GM12878 (cell line): ENCODE results near the gene FAM78A. TPM values are rescaled to one million over a fixed set of nuclear protein-coding genes. Genes with fewer than 3 reads are reported as not detected.

Experiments used
- ATAC-seq: fragments of 200-7000 bp; cut with Tn5 transposase; 3 replicates; pipeline ENCODE4 v1.9.1; 2020; ENCODE audit warnings: mild to moderate bottlenecking, moderate library complexity
- BruUV-seq: library from RNA; stranded (reverse); fragments of 400-500 nt; replicated peaks from 2 replicates; lab custom pipeline; 2021; lab: Mats Ljungman, UMichigan
- CTCF ChIA-PET: fragments of 300-600 bp; sonication (Branson Sonifier 250); formaldehyde crosslinking; extraction: SDS; loops from one replicate; lab custom pipeline; 2021; ENCODE audit warnings: inconsistent platforms; lab: Yijun Ruan, JAX
- POLR2A ChIA-PET: fragments of 350-600 bp; formaldehyde crosslinking; extraction: SDS; loops from one replicate; lab custom pipeline; 2021; ENCODE audit warnings: inconsistent platforms; lab: Charles Lee
- RAD21 ChIA-PET: fragments of 300-600 bp; sonication (Branson Sonifier 250); formaldehyde crosslinking; loops from one replicate; lab custom pipeline; 2023; ENCODE audit warnings: antibody characterized with exemption; ENCODE audit not compliant: unreplicated experiment; lab: Charles Lee
- SMC1A ChIA-PET: fragments of 300-600 bp; sonication (Branson Sonifier 250); formaldehyde crosslinking; loops from one replicate; lab custom pipeline; 2023; ENCODE audit not compliant: unreplicated experiment, uncharacterized antibody; lab: Charles Lee
- DNase-seq: peaks from one replicate; pipeline ENCODE4 v3.0.0-alpha.2; 2011; ENCODE audit warnings: low read depth, low spot score
- FAIRE-seq: peaks from 3 replicates; lab custom pipeline; 2011; peaks lifted over from hg19 to GRCh38; lab: Jason Lieb, UNC
- H2AFZ ChIP-seq: 2 replicates; pipeline ENCODE4 v1.6.0; 2011; ENCODE audit warnings: low read depth, low read length, control low read depth; ENCODE audit not compliant: control insufficient read depth
- H3K27ac ChIP-seq: 2 replicates; pipeline ENCODE4 v1.5.1; 2011; ENCODE audit warnings: control low read depth; ENCODE audit not compliant: control insufficient read depth, insufficient read depth
- H3K27me3 ChIP-seq, 2 experiments: replicated peaks in 1 of 2; 2 replicates each; pipeline versions ENCODE4 v1.6.0 to v1.6.1; 2011; ENCODE audit warnings: low read length in 1 of 2; ENCODE audit not compliant: control insufficient read depth in 2 of 2, insufficient read depth in 2 of 2
- H3K36me3 ChIP-seq, 2 experiments: 2 replicates each; pipeline ENCODE4 v1.5.1; 2011; ENCODE audit warnings: low read length in 1 of 2; ENCODE audit not compliant: control insufficient read depth in 2 of 2, insufficient read depth in 2 of 2
- H3K4me1 ChIP-seq: 2 replicates; pipeline ENCODE4 v1.6.1; 2011; ENCODE audit warnings: mild to moderate bottlenecking, low read length, moderate library complexity, mixed read lengths; ENCODE audit not compliant: control insufficient read depth, insufficient read depth
- H3K4me2 ChIP-seq: 2 replicates; pipeline ENCODE4 v1.6.0; 2011; ENCODE audit warnings: control low read depth; ENCODE audit not compliant: control insufficient read depth, insufficient read depth
- H3K4me3 ChIP-seq: fragments of 200-600 bp; sonication (generic); 2 replicates; pipeline ENCODE4 v1.5.1; 2016
- H3K79me2 ChIP-seq: 2 replicates; pipeline ENCODE4 v1.6.0; 2011; ENCODE audit warnings: low read length; ENCODE audit not compliant: control insufficient read depth, insufficient read depth
- H3K9ac ChIP-seq: 2 replicates; pipeline ENCODE4 v1.8.0; 2011; ENCODE audit warnings: low read length, control low read depth, mixed read lengths; ENCODE audit not compliant: control insufficient read depth, insufficient read depth
- H3K9me3 ChIP-seq: replicated peaks from 3 replicates; pipeline ENCODE4 v1.5.1; 2011; ENCODE audit warnings: mild to moderate bottlenecking, low read length; ENCODE audit not compliant: control insufficient read depth, insufficient read depth
- H4K20me1 ChIP-seq: 2 replicates; pipeline ENCODE4 v1.6.0; 2011; ENCODE audit not compliant: control insufficient read depth, insufficient read depth
- ATF7 ChIP-seq: fragments of 450-650 bp; IDR thresholded peaks from 2 replicates; pipeline ENCODE4 v1.6.1; 2016; ENCODE audit warnings: low read depth, mild to moderate bottlenecking
- BCL3 ChIP-seq: IDR thresholded peaks from 2 replicates; pipeline ENCODE4 v1.6.1; 2011; ENCODE audit warnings: borderline replicate concordance, low read depth, mild to moderate bottlenecking, moderate library complexity, low read length; ENCODE audit not compliant: insufficient read depth, poor library complexity, severe bottlenecking
- BMI1 ChIP-seq: fragments of 450-650 bp; IDR thresholded peaks from 2 replicates; pipeline ENCODE4 v1.6.1; 2016; ENCODE audit warnings: mild to moderate bottlenecking, moderate library complexity, borderline replicate concordance
- NFXL1 ChIP-seq: fragments of 450-650 bp; IDR thresholded peaks from 2 replicates; pipeline ENCODE4 v1.6.1; 2017; ENCODE audit warnings: antibody characterized with exemption, mild to moderate bottlenecking, borderline replicate concordance
- PKNOX1 ChIP-seq: fragments of 450-650 bp; IDR thresholded peaks from 2 replicates; pipeline ENCODE4 v1.6.1; 2016; ENCODE audit warnings: mild to moderate bottlenecking
- POLR2A ChIP-seq: IDR thresholded peaks from 2 replicates; pipeline ENCODE4 v1.6.1; 2011; ENCODE audit warnings: low read depth, mild to moderate bottlenecking, low read length
- ZBTB40 ChIP-seq: fragments of 450-650 bp; IDR thresholded peaks from 2 replicates; pipeline ENCODE4 v1.6.1; 2016; ENCODE audit warnings: mild to moderate bottlenecking, moderate library complexity, borderline replicate concordance
- WGBS: methylation state at CpG from one replicate; pipeline ENCODE4 v1.1.6; 2016; ENCODE audit warnings: low lambda C conversion rate; ENCODE audit not compliant: insufficient replicate concordance, insufficient coverage; ENCODE audit errors: missing lambda C conversion rate; 5-methylcytosine and 5-hydroxymethylcytosine counted together
- in situ Hi-C: fragments of 300-500 bp; cut with MboI; formaldehyde crosslinking; loops from 9 replicates; pipeline ENCODE4 v1.14.3; 2018; ENCODE audit warnings: mixed read lengths
- intact Hi-C: fragments of 100-400 bp; cut with micrococcal nuclease; formaldehyde crosslinking; loops from one replicate; pipeline ENCODE4 v1.14.2; 2022; ENCODE audit not compliant: unreplicated experiment
- polyA plus RNA-seq, 11 experiments: library from polyadenylated mRNA; depleted of rRNA in 4 of 11; unstranded in 6 of 11; stranded (reverse) in 5 of 11; fragments of >200 nt; fragmentation: Nextera tagmentation in 4 of 11; fragmentation: Illumina TruSeq in 1 of 11; extraction: Ambion mirVana in 4 of 11; extraction: Trizol in 1 of 11; gene quantifications; 1 replicate in 1 of 11; 2 replicates in 10 of 11; pipeline versions ENCODE4 v1.2.1 to v1.2.3, GENCODE V29; 2011 to 2016; ENCODE audit warnings: inconsistent platforms in 2 of 11, missing spikeins in 2 of 11, low read depth in 1 of 11
- total RNA-seq, 4 experiments: library from RNA; depleted of rRNA in 3 of 4; stranded (reverse); fragments of >200 nt in 3 of 4; fragmentation: Illumina TruSeq in 1 of 4; extraction: Trizol in 1 of 4; gene quantifications; 2 replicates each; pipeline versions ENCODE4 v1.2.1 to v1.2.3, GENCODE V29; 2013 to 2021

Gene FAM78A
- total and polyA plus RNA-seq, 10 of the 15 experiments (the other 5 are each of a cell fraction or from before 2014, with no cell fraction given) = 0.18 to 32.5 (median 12.2) TPM

- Histone ChIP-seq H3K79me2 (no peaks in the 10 kb centered on the region), H3K27ac (no peak overlapping the region), H3K27me3 (no peaks in the 10 kb centered on the region; a peak in 2 of 4 replicates), H3K4me1 (no peaks in the 10 kb centered on the region), H3K4me2 (0 out of 2 replicates have a peak overlapping the region, but pooled peaks have one; percentile 35), H3K36me3 (no peaks in the 10 kb centered on the region), H3K4me3 (no peak overlapping the region), H3K9ac (no peak overlapping the region), H3K9me3 (no peaks in the 10 kb centered on the region), H2AFZ (peak overlapping the region; percentile 63), H4K20me1 (no peaks in the 10 kb centered on the region)
- intact Hi-C loops (no loop called here), in situ Hi-C loops (no loop called here)
- no peak for DNase-seq
- POLR2A ChIA-PET = interaction anchor here (0.5 kb wide), 1 partner anchor 14 kb away, joined by 9 read pairs; no protein-coding TSS in a partner anchor
- CTCF ChIA-PET = no interaction called here
- RAD21 ChIA-PET = no interaction called here
- ATAC-seq = peak; percentile 84
- 6% methylated on average over 20 of the region's 20 CpGs for WGBS
- no peak for FAIRE-seq
- SMC1A ChIA-PET = no interaction called here
- TF ChIP-seq BMI1 = no peak
- peak; percentile 57; the same call in 1 of the 2 replicates for TF ChIP-seq PKNOX1
- peak; percentile 21; the same call in 1 of the 2 replicates for TF ChIP-seq POLR2A
- BruUV-seq = no TSS peak
These were observed 34.7 kb upstream of the FAM78A start for GRCh38 chr9:131310833-131311554.

GRCh38 chr9:131309530-131310276 is 33.4 kb upstream of the FAM78A start:
- H3K36me3 ChIP-seq = no peaks in the 10 kb centered on the region
- RAD21 ChIA-PET = no interaction called here
- ATAC-seq = no peak
- H3K4me1 ChIP-seq = no peaks in the 10 kb centered on the region
- no peaks in the 10 kb centered on the region for H4K20me1 ChIP-seq
- TF ChIP-seq BCL3 (no peak), ATF7 (no peak), ZBTB40 (no peak), NFXL1 (no peak)
- TF ChIP-seq, all 136 proteins: peak for 0
- Histone ChIP-seq H3K27ac (no peak overlapping the region), H3K79me2 (no peaks in the 10 kb centered on the region), H3K4me3 (no peak overlapping the region), H2AFZ (no peak overlapping the region), H3K9ac (no peak overlapping the region), H3K9me3 (no peaks in the 10 kb centered on the region), H3K27me3 (no peaks in the 10 kb centered on the region), H3K4me2 (no peak overlapping the region)
- DNase-seq = no peak
- in situ Hi-C loops (no loop called here), intact Hi-C loops (no loop called here)
- SMC1A ChIA-PET = no interaction called here
- POLR2A ChIA-PET = no interaction called here
- no peak for FAIRE-seq
- CTCF ChIA-PET = no interaction called here
- WGBS = 70% methylated on average over 18 of the region's 18 CpGs
- no TSS peak for BruUV-seq
